Mucosa of rectum (tissue), 2 donors: Measurements from ENCODE around the gene GCSAM.

Source experiments
- H3K27ac ChIP-seq, 2 donors: one replicate each; pipeline ENCODE4 v1.7.0; 2013; ENCODE audit warnings: inconsistent platforms in 2 of 2, low read depth in 2 of 2, low read length in 2 of 2
- H3K27me3 ChIP-seq, 2 donors: one replicate each; pipeline ENCODE4 v1.7.0; 2013; ENCODE audit warnings: low read length in 2 of 2; ENCODE audit not compliant: control insufficient read depth in 2 of 2, insufficient read depth in 2 of 2
- H3K36me3 ChIP-seq, 2 donors: one replicate each; pipeline ENCODE4 v1.7.0; 2013; ENCODE audit warnings: low read length in 2 of 2; ENCODE audit not compliant: control insufficient read depth in 2 of 2, insufficient read depth in 2 of 2
- H3K4me1 ChIP-seq, 2 donors: one replicate each; pipeline ENCODE4 v1.7.0; 2013; ENCODE audit warnings: low read length in 2 of 2, mild to moderate bottlenecking in 1 of 2; ENCODE audit not compliant: control insufficient read depth in 2 of 2, insufficient read depth in 2 of 2
- H3K4me3 ChIP-seq, 2 donors: one replicate each; pipeline ENCODE4 v1.7.0; 2013; ENCODE audit warnings: low read length in 2 of 2
- H3K9ac ChIP-seq, 2 donors: one replicate each; pipeline ENCODE4 v1.7.0; 2013; ENCODE audit warnings: low read length in 2 of 2, low read depth in 1 of 2, mild to moderate bottlenecking in 1 of 2
- H3K9me3 ChIP-seq, 2 donors: one replicate each; pipeline ENCODE4 v1.7.0; 2013; ENCODE audit warnings: low read length in 2 of 2; ENCODE audit not compliant: control insufficient read depth in 2 of 2
- donor health status: healthy.
- donor health status: Normal muscosa, but diverticular disease.

The GCSAM gene

GRCh38 chr3:112131111-112131510 lies 1.9 kb downstream of the GCSAM start:
- H3K4me1 ChIP-seq = peaks cover 0 to 5% of the 10 kb centered on the region in 2 donors
- no peak overlapping the region for H3K27ac ChIP-seq
- no peaks in the 10 kb centered on the region for H3K27me3 ChIP-seq

DNA sequence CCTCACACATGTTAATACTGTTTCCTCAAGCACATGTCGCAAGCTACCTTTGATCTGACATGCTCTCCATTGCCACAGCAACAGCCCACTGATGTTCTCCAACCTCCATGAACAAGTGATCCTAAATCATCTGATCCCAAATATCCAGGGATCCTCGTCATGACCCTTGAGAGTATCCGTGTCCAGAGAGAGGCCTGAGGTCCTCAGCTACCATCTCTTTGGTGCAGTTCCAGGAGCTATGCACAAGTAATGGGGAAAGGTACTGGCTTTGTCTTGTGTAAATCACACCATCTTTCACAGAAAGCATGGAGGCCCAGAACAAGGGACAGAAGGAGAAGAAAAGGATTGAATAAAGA lies 2.4 kb downstream of the GCSAM start:
- H3K27me3 ChIP-seq = no peaks in the 10 kb centered on the region
- peaks cover 0 to 5% of the 10 kb centered on the region in 2 donors for H3K4me1 ChIP-seq
- H3K9me3 ChIP-seq = no peaks in the 10 kb centered on the region
- no peak overlapping the region for H3K4me3 ChIP-seq
- H3K9ac ChIP-seq = no peak overlapping the region
- H3K27ac ChIP-seq = no peak overlapping the region
- peaks cover 0 to 6% of the 10 kb centered on the region in 2 donors for H3K36me3 ChIP-seq

More at GRCh38 chr3:112131111-112131510, 1.9 kb downstream of the GCSAM start:
- Histone ChIP-seq H3K36me3 (peaks cover 0 to 6% of the 10 kb centered on the region in 2 donors), H3K9me3 (no peaks in the 10 kb centered on the region), H3K4me3 (no peak overlapping the region), H3K9ac (no peak overlapping the region)

GRCh38 chr3:112129925-112130637 lies 3.0 kb downstream of the GCSAM start:
- Histone ChIP-seq H3K4me1 (peaks cover 0 to 5% of the 10 kb centered on the region in 2 donors), H3K9me3 (no peaks in the 10 kb centered on the region), H3K4me3 (no peak overlapping the region), H3K36me3 (peaks cover 0 to 6% of the 10 kb centered on the region in 2 donors), H3K27ac (no peak overlapping the region), H3K9ac (no peak overlapping the region), H3K27me3 (no peaks in the 10 kb centered on the region)

GRCh38 chr3:112128843-112129727 lies 4.0 kb downstream of the GCSAM start:
- Histone ChIP-seq H3K36me3 (peaks cover 0 to 6% of the 10 kb centered on the region in 2 donors), H3K4me3 (no peak overlapping the region), H3K9me3 (no peaks in the 10 kb centered on the region), H3K4me1 (peaks cover 0 to 3% of the 10 kb centered on the region in 2 donors), H3K27me3 (no peaks in the 10 kb centered on the region), H3K9ac (no peak overlapping the region), H3K27ac (peak overlapping the region in 1 of 2 donors; percentile 3)

DNA sequence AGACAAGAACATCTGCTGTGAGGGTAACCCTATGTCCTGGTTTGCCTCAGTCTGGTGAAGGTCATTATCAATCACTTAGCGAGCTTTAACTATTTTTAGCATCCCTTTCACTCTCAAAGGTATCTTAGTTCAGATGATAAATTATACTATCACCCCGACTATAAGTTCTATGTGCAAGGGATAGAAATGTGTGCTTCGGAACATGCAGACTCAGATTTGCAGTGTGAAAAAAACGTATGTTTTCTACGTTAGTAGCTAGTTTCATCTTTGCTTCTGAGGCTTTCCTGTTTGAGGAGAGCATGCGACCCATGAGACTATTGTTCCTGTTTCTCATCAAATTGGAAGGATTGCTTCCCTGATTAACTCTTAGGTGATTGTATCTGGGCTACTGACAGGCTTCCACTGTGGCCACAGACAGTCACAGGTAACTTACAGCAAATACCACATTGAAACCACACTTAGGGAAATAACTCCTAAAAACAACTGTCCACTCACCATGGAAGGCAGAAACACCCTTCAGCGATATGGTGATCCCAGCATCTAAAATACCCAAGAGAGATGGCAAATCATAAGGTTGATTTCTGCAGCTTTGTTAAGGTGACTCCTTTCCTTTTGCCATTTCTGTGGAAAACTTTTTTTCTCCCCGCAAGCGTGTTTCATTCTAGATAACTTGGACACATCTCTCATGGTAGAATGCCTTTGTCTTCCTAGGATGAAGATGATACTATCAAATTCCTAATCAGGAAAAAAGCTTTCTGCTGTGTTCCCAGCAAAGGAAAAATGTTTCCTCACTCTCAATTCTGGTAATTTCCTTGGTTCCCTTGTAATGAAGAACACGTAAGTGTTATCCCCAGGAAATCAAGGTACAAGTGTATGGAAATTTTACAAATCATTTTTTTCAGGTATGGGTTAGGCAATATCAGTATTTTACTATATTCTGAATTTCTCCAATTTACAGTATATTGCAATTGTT lies 5.2 kb downstream of the GCSAM start:
- Histone ChIP-seq H3K27ac (peak overlapping the region in 1 of 2 donors; percentile 53), H3K4me1 (no peaks in the 10 kb centered on the region)

DNA sequence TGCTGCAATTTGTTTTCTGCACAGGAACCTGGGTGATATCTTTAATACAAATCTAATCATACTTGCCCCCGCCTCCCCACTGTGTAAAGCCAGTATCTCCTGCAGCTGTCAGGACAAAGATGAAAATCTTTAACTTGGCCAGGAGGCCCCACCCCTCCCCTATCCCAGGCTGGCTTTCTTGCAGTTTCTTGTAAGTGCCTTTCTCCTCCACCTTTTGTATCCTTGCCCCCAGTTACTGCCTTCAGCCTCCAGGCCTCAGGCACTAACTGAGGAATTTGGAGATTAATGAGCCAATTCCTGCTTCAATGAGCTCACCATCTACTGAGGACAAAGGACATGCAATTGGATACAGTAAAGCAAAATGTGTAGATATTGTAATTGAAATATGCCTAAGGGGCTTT lies 6.5 kb downstream of the GCSAM start:
- peaks cover 3 to 11% of the 10 kb centered on the region in 2 donors for H3K36me3 ChIP-seq
- no peak overlapping the region for H3K9ac ChIP-seq
- H3K27me3 ChIP-seq = no peaks in the 10 kb centered on the region
- H3K9me3 ChIP-seq = no peaks in the 10 kb centered on the region
- no peak overlapping the region for H3K27ac ChIP-seq
- no peak overlapping the region for H3K4me3 ChIP-seq
- H3K4me1 ChIP-seq = no peaks in the 10 kb centered on the region

More for the DNA sequence above, 5.2 kb downstream of the GCSAM start:
- Histone ChIP-seq H3K9ac (no peak overlapping the region), H3K27me3 (no peaks in the 10 kb centered on the region), H3K9me3 (no peaks in the 10 kb centered on the region), H3K36me3 (peaks cover 3 to 6% of the 10 kb centered on the region in 2 donors), H3K4me3 (peak overlapping the region in 1 of 2 donors; percentile 34)

DNA sequence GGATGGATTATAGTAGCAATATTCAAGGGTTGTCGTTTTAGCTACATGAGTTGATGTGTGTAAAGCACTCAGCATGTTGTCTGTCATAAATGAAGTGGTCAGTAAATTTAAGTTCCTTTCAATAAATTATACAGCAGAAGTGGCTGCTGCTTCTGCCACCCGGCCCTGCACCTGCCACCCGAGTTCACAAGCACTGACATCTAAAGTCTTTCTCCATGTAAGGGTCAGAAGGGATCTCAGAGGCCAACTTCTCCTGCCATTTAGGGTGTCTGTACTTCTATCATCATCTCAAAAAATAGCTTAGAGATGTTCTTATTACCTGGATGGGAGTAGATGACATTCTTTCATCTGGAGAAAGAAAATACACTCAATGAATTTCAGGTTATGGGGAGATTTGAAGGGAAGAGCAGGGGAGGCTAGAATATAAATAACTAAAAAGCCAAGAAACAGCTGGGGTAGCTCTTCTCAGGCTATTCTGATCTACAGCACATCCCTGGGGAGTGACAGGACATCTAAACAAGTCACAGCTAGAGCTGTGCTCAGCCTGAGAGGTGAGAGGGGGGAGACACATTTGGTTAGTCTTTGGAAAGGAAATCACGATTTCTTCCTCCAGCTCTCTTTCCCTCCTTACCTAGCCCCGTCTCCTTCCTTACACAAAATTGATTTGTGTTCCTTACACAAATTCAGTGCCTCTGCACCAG lies 8.0 kb downstream of the GCSAM start:
- Histone ChIP-seq H3K4me3 (no peak overlapping the region), H3K27me3 (no peaks in the 10 kb centered on the region), H3K36me3 (peaks cover 8 to 16% of the 10 kb centered on the region in 2 donors), H3K9me3 (no peaks in the 10 kb centered on the region), H3K9ac (no peak overlapping the region), H3K4me1 (no peaks in the 10 kb centered on the region), H3K27ac (no peak overlapping the region)

DNA sequence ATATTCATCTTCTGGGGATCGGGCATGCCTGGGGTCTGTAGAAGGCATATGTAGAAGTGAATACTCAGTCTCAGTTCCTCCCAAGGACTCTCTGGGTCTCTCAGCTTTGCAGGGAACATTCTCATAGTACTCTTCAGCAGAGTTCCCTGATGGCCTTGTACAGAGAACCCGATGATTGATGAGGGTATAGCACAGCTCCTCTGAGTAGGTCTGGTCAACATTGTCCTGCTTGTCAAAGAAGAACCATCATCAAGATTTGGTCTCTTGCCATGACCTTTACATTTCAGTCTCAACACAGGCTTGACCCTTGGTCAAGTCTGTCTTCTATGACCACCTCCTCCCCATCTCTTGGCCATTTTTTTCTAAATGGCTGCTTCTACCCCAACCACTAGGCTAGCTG lies 9.5 kb downstream of the GCSAM start:
- Histone ChIP-seq H3K9me3 (no peaks in the 10 kb centered on the region), H3K36me3 (peaks cover 13 to 14% of the 10 kb centered on the region in 2 donors), H3K4me1 (peaks cover 0 to 2% of the 10 kb centered on the region in 2 donors), H3K9ac (no peak overlapping the region), H3K27me3 (no peaks in the 10 kb centered on the region), H3K27ac (no peak overlapping the region), H3K4me3 (no peak overlapping the region)

DNA sequence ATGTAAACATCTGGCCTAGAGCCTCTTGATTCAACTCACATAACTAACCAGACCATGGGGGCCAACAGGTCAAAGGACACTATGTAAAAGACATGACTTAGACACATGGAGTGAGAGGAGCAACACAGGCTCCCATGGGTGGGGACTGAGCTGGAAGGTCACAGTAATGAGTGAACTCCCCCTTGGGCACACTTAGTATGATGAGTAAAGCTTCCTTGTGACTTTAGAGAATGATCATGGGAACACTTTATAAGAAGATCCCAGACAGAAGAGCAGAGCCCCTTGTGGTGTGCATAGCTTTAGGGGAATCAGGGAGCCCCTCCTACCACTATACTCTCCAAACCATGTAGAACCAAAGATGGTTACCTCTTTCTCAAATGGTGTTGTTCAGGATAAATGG lies 10.2 kb downstream of the GCSAM start:
- H3K9me3 ChIP-seq = no peaks in the 10 kb centered on the region
- no peak overlapping the region for H3K4me3 ChIP-seq
- no peak overlapping the region for H3K9ac ChIP-seq
- H3K4me1 ChIP-seq = peaks cover 0 to 2% of the 10 kb centered on the region in 2 donors
- no peaks in the 10 kb centered on the region for H3K27me3 ChIP-seq
- H3K36me3 ChIP-seq = peaks cover 11 to 14% of the 10 kb centered on the region in 2 donors
- no peak overlapping the region for H3K27ac ChIP-seq
